Retinal pigment epithelial cell (primary cell): ENCODE measurements around the gene PCSK2.

ENCODE experiments used
- DNase-seq: peaks from one replicate; pipeline ENCODE4 v3.0.0-alpha.2; 2010; ENCODE audit warnings: low read depth
- H3K4me3 ChIP-seq: 2 replicates; pipeline ENCODE4 v1.5.1; 2011; ENCODE audit warnings: mild to moderate bottlenecking, low read length, control low read depth, moderate library complexity
- CTCF ChIP-seq: conservative IDR thresholded peaks from 2 replicates; pipeline ENCODE4 v1.5.1; 2011; ENCODE audit warnings: low read depth, low read length, control low read depth, inconsistent platforms

PCSK2 gene

GRCh38 chr20:17399303-17399985 lies 172.6 kb downstream of the PCSK2 start:
- no peak for TF ChIP-seq CTCF
- no peak for DNase-seq
- H3K4me3 ChIP-seq: no peak overlapping the region

- no peak for TF ChIP-seq CTCF
- no peak overlapping the region for H3K4me3 ChIP-seq
- no peak for DNase-seq
Measured at GRCh38 chr20:17403461-17403860, 176.6 kb downstream of the PCSK2 start.

DNA sequence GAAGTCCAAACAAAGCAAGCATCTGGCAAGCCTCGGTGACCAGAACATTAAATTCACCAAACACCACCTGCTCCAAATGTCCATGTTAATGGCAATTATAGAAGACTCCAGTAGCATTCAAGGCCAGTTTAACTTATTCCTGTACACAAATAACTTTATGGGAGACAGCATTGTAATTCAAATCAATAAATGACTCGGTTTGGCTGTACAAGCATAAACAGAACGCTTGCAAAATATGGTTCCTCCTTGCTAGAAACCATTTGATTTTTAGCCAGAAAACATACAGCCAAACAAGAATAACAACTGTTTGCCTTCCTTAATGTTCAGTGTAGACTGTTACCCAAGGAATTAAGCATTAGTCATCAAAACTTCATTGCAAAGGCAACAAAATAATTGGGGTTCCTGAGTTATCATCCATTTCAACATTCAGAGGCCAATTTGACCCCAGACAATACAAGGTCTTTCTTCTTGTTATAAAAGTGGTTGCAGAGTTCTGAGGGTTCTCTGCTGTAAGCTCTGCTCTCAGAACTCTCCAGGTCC lies 179.3 kb downstream of the PCSK2 start:
- DNase-seq: no peak
- no peak for TF ChIP-seq CTCF
- no peak overlapping the region for H3K4me3 ChIP-seq

- H3K4me3 ChIP-seq: no peak overlapping the region
- no peak for DNase-seq
- TF ChIP-seq CTCF: no peak
Measured at GRCh38 chr20:17407550-17407949, 180.7 kb downstream of the PCSK2 start.

DNA sequence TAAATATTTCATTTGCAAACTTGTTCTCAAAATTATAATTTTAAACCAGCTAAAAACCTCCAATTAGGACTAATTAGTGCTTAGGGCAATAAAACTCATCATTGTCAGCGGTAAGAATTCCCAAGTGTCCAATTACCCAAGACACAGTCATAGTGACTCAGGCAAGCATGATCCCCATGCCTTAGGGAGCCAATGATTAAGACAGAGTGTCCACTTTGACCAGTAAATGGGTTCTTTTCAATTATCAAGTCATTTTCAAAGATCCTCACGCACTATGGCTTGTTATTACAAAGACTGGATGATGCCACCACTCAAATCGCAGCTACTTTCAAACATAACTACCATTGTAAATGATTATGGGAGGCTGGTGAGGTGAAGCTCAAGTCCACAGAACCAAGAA lies 190.4 kb downstream of the PCSK2 start:
- DNase-seq: no peak
- no peak for TF ChIP-seq CTCF
- no peak overlapping the region for H3K4me3 ChIP-seq

DNA sequence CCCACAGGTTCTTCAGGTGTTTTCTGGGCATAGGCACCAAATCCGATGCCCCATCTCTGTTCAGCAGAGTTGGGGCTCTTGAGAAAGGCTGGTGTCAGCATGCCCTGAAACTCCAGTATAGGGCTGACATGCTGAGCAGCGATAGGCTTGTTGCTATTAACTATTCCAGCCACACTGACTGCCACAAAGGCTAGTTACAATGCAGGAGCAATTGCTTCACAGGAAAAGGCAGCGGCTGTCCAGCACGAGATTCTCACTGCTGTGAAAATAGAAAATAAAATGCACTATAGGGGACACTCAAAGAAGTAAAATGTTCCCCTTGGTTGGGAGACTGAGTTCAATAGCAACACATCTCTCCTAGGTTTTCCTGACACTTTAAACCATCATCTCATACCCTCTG lies 191.9 kb downstream of the PCSK2 start:
- no peak overlapping the region for H3K4me3 ChIP-seq
- no peak for TF ChIP-seq CTCF
- no peak for DNase-seq

DNA sequence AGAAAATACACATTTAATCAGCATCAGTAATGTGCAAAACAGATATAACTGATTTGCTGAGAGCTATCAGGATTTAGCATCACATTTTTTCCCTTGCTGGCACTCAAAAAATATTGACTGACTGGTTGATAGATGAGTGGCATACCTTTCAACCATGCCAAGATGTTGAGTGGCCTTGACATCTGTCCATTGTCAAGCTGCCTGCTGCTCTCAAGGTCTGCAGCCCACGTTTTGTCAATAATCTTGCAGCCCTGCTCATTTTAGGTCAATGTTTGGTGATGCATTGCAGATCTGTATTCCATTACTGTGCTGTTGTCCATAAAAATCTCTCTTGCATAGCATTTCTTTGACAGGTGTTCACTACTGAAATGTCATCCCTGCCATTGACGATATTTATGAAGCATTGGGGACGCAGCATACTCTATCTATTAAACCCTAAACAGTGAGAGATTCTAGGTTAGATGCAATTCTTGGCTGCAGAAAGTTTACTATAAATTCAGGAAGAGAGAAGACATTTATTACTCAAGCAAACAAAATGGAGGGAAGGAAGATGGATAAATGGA lies 192.7 kb downstream of the PCSK2 start:
- DNase-seq: no peak
- TF ChIP-seq CTCF: no peak

More for the DNA sequence above, 192.7 kb downstream of the PCSK2 start:
- no peak overlapping the region for H3K4me3 ChIP-seq
